Memory B cell (primary cell): Measurements from ENCODE around the gene FBXO27.

Experiments used
- ATAC-seq: fragments of 150-1000 bp; cut with Tn5 transposase; 2 replicates; pipeline ENCODE4 v1.10.0; 2021; ENCODE audit warnings: low read depth, mild to moderate bottlenecking, moderate library complexity
- DNase-seq, 2 donors: peaks; one replicate each; pipeline ENCODE4 v3.0.0; 2022; ENCODE audit warnings: low spot score in 2 of 2
- H3K27ac Mint-ChIP-seq: one replicate; pipeline ENCODE4 v1.8.0; 2022; ENCODE audit warnings: mild to moderate bottlenecking, moderate library complexity, mixed read lengths
- H3K27me3 Mint-ChIP-seq: one replicate; pipeline ENCODE4 v1.8.0; 2022; ENCODE audit warnings: mixed read lengths
- H3K36me3 Mint-ChIP-seq: one replicate; pipeline ENCODE4 v1.8.0; 2022; ENCODE audit warnings: mild to moderate bottlenecking, mixed read lengths
- H3K4me1 Mint-ChIP-seq: one replicate; pipeline ENCODE4 v1.8.0; 2022; ENCODE audit warnings: mixed read lengths
- H3K4me3 Mint-ChIP-seq: one replicate; pipeline ENCODE4 v1.8.0; 2022; ENCODE audit warnings: mild to moderate bottlenecking, moderate library complexity, mixed read lengths
- H3K9me3 Mint-ChIP-seq: one replicate; pipeline ENCODE4 v1.8.0; 2022; ENCODE audit warnings: mixed read lengths

The FBXO27 gene

DNA sequence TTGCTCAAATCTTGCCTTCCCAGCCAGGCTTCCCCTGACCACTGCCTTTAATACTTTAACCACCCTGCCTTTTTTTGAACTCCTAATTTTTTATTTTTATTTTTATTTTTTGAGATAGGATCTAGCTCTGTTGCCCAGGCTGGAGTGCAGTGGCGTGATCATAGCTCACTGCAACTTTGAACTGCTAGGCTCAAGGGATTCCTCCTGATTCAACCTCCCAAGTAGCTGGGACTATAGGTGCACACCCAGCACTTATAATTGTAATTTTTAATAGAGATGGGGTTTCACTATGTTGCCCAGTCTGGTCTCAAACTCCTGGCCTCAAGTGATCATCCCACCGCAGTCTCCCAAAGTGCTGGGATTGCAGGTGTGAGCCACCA is 21.7 kb upstream of the FBXO27 start:
- Mint-ChIP-seq H3K4me1 (no peaks in the 10 kb centered on the region), H3K27me3 (peaks cover 10% of the 10 kb centered on the region), H3K4me3 (no peak overlapping the region), H3K9me3 (peaks cover 7% of the 10 kb centered on the region), H3K36me3 (no peaks in the 10 kb centered on the region), H3K27ac (no peak overlapping the region)
- no peak for ATAC-seq
- DNase-seq, result no peak

DNA sequence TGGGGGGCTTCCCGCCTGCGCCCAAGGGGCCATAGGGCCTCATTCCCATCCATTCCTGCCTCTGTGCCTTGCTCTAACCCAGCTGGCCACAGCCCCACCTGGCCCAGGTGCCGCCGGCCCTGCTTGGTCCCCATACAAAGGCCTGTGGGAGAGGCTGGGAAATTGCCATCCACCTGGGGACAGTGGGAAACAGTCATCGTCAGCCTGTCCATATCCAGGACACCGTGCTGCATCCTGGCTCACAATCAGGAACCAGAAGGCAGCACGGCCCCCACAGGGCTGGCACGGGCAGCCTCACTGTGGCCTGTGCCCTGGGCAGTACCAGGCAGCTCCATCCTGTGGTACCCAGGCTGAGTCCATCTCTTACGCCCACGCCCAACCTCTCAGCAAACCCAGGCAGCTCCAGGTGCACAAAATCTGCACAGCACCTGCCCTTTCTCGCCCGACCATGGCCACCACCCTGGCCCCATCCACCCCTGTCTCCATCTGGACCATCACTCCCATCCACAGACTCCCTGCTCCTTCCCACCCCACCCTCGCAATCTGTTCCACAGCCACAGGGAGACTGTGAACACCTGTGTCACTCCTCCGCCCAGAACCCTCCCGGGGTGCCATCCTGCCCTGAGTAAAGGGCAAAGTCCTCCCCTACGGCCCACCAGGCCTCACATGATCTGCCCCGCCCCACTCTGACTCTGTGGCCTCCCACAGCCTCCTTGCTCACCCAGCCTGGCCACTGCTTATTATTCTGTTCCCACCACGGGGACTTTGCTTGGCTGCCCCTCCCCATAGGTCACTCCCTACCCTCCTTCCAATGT is 21.1 kb upstream of the FBXO27 start:
- peaks cover 11% of the 10 kb centered on the region for H3K27me3 Mint-ChIP-seq
- H3K4me1 Mint-ChIP-seq, result no peaks in the 10 kb centered on the region
- no peaks in the 10 kb centered on the region for H3K36me3 Mint-ChIP-seq
- no peak overlapping the region for H3K27ac Mint-ChIP-seq
- ATAC-seq (no peak), DNase-seq (no peak)
- H3K9me3 Mint-ChIP-seq, result peaks cover 7% of the 10 kb centered on the region
- H3K4me3 Mint-ChIP-seq, result no peak overlapping the region

DNA sequence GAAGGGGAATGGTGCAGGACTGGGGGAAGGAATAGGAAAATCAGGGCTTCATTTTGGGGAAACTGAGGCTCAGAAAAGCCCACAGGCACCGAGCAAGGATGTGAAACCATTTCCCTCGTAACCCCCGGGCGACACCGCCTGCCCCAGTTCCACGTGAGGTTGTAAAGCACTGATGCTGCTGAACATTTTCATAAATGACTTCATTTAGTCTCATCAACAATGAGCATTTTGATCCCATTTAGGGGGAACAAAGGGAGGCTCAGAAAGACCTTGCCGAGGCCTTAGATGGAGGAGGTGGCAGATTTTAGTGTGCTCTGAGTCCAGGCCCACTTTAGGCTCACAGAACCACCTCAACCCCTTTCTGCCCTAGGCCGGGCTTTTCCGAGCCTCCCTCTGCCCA is 20.5 kb upstream of the FBXO27 start:
- Mint-ChIP-seq H3K4me3 (no peak overlapping the region), H3K9me3 (peaks cover 7% of the 10 kb centered on the region), H3K4me1 (no peaks in the 10 kb centered on the region), H3K27me3 (peaks cover 11% of the 10 kb centered on the region), H3K27ac (no peak overlapping the region), H3K36me3 (no peaks in the 10 kb centered on the region)
- DNase-seq (no peak), ATAC-seq (no peak)

DNA sequence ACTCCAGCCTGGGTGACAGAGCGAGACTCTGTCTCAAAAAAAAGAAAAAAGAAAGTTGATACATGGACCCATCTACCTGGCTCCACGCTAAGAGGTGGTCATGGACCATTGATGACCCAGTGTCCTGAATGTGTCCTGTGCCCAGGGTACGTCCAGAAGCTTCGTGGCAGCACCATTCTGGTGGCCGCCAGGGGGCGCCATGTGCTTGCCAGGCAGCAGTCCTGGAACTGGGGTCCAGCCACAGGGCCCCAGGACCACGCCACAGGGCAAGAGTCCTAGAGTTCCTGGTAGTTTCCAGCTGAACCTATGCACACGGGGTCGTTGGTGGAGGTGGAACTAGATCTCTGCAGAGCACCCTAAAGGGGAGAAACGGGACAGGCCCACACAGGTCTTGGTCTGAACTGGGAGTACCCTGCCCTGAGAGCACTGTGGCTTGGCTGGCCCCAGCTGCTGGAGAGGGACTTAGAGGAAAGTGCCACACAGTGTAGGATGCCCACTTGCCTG is 19.9 kb upstream of the FBXO27 start:
- Mint-ChIP-seq H3K4me3 (no peak overlapping the region), H3K27me3 (peaks cover 9% of the 10 kb centered on the region), H3K36me3 (no peaks in the 10 kb centered on the region), H3K9me3 (peaks cover 3% of the 10 kb centered on the region), H3K4me1 (no peaks in the 10 kb centered on the region), H3K27ac (no peak overlapping the region)
- DNase-seq (peak; percentile 32 to 39), ATAC-seq (peak; percentile 43)

DNA sequence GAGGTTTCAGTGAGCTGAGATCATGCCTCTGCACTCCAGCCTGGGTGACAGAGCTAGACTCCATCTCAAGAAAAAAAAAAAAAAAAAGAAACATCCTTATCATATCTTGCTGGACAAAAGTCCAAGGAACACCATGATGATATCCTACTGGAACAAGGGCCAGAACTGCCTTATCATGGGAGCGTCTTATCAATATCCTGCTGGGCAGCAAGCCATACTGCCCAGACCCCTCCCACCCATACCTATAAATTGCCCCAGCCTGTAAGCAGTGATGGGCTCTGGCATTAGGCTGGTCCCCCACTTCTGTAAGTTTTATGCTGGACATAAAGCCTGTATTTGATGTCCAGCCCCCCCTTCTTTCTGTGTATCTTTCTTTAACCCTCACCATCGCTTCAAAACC is 14.7 kb upstream of the FBXO27 start:
- no peak overlapping the region for H3K4me3 Mint-ChIP-seq
- DNase-seq, result no peak
- H3K4me1 Mint-ChIP-seq, result no peaks in the 10 kb centered on the region
- peaks cover 2% of the 10 kb centered on the region for H3K27me3 Mint-ChIP-seq
- peaks cover 3% of the 10 kb centered on the region for H3K9me3 Mint-ChIP-seq
- ATAC-seq, result no peak
- no peak overlapping the region for H3K27ac Mint-ChIP-seq
- no peaks in the 10 kb centered on the region for H3K36me3 Mint-ChIP-seq

DNA sequence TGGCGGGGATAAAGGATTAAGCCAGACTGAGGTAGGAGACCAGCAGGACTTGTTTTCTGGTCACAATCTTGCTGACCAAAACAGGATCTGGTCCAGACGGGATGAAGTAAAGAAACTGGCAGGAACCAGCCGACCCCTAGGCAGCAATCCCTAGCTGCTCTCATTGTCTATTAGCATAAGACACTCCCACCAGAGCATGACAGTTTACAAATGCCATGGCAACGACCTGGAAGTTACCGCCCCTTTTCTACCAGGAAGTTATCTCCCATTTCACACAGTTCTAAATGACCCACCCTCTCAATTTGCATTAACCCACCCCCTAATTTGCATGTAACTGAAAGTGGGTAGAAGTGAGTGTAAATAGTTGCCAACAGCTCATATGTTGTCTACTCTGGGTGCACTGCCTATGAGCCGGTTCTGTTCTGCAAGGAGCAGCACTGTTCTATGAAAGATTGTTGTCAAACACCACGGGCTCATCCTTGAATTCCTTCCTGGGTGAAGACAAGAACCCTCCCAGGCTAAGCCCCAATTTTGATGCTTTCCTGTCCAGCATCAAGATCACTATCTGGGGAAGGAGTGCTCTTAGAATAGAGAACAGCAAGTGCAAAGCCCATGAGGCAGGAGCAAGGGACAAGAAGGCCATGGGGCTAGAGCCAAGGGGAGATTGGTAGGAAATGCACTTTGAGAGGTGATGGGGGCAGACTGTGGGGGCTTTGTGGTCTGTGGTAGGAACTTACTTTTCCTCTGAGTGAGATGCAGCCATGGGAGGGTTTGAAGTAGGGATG is 13.9 kb upstream of the FBXO27 start:
- Mint-ChIP-seq H3K27me3 (peaks cover 2% of the 10 kb centered on the region), H3K4me3 (no peak overlapping the region), H3K36me3 (no peaks in the 10 kb centered on the region), H3K9me3 (peaks cover 3% of the 10 kb centered on the region), H3K27ac (no peak overlapping the region), H3K4me1 (no peaks in the 10 kb centered on the region)
- no peak for DNase-seq
- ATAC-seq, result peak; percentile 37

DNA sequence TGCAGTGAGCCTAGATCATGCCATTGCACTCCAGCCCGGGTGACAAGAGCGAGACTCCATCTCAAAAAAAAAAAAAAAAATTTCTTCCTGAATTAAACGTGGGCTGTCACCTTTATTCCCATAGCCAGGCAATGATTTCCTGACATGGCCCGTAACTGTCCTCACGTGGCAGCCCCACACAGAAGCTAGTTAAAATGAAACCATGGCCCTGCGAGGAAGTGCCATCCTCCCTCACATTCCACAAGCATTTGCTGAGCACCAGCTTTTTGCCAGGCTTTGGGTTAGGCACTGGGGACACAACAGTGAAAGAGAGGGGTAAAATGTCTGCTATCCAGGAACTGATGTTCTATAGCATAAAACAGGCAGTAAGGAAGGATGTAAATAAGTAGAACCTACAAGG is 13.2 kb upstream of the FBXO27 start:
- H3K9me3 Mint-ChIP-seq, result peaks cover 6% of the 10 kb centered on the region
- H3K36me3 Mint-ChIP-seq, result no peaks in the 10 kb centered on the region
- no peak overlapping the region for H3K27ac Mint-ChIP-seq
- DNase-seq, result no peak
- H3K4me1 Mint-ChIP-seq, result no peaks in the 10 kb centered on the region
- ATAC-seq, result no peak
- peaks cover 2% of the 10 kb centered on the region for H3K27me3 Mint-ChIP-seq
- no peak overlapping the region for H3K4me3 Mint-ChIP-seq

DNA sequence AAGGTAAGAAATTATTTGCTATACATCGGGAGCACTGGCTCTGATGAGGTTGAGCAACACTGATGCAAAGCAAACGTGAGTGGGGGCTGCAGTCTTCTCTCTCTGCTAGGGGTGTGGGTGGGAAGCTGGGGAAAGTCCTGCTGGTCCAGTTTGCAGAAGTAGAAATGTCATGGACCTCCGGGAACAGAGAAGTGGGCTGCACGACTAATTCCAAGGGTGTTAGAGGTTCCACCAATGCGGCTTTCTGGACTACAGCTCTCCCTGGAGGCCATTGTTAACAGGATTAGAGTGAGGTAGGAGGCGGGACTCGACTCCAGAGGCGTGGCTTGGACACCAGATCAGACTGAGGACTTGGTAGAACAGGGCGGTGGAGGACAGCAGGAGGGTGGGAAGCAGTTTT is 5.7 kb upstream of the FBXO27 start:
- Mint-ChIP-seq H3K36me3 (no peaks in the 10 kb centered on the region), H3K27ac (no peak overlapping the region), H3K4me1 (no peaks in the 10 kb centered on the region), H3K4me3 (no peak overlapping the region), H3K27me3 (peaks cover 7% of the 10 kb centered on the region), H3K9me3 (peaks cover 3% of the 10 kb centered on the region)
- DNase-seq (no peak), ATAC-seq (no peak)

DNA sequence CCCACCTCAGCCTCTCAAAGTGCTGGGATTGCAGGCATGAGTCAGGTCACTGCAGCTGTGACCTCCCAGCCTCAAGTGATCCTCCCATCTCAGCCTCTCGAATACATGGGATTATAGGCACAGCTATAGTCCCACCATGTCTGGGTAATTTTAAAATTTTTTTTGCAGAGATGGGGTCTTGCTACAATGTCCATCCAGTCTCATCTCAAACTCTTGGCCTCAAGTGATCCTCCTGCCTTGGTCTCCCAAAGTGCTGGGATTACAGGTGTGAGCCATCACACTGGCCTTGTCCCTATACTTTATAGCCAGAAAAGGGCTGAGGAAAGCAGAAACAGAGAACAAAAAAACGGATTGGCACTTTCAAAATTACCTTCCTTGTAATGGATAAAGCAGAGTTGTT is 4.8 kb upstream of the FBXO27 start:
- DNase-seq (no peak), ATAC-seq (no peak)
- Mint-ChIP-seq H3K9me3 (peaks cover 3% of the 10 kb centered on the region), H3K27me3 (peaks cover 10% of the 10 kb centered on the region), H3K27ac (no peak overlapping the region), H3K4me3 (no peak overlapping the region), H3K4me1 (peaks cover 3% of the 10 kb centered on the region), H3K36me3 (peaks cover 2% of the 10 kb centered on the region)

DNA sequence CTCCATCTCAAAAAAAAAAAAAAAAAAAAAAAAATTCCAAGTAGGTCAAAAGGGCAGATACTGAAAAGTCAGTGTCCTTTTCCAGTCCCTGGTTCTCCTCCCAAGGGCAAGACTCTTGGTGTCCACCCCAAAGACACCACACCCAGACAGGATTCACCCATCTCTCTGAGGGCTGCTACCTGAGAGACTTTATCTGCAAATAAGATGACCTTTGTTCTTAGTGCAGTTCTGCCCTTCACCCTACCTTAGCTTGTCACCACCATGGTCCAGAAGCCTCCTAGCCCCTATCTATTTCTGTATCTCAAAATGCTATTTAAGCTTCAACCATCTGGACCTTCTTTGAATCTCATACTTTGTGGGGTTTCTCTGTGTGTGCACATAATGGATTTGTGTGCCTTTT is 4.2 kb upstream of the FBXO27 start:
- H3K4me3 Mint-ChIP-seq, result no peak overlapping the region
- no peak overlapping the region for H3K27ac Mint-ChIP-seq
- no peak for DNase-seq
- peaks cover 2% of the 10 kb centered on the region for H3K36me3 Mint-ChIP-seq
- ATAC-seq, result no peak
- H3K9me3 Mint-ChIP-seq, result peaks cover 3% of the 10 kb centered on the region
- H3K4me1 Mint-ChIP-seq, result peaks cover 4% of the 10 kb centered on the region
- peaks cover 12% of the 10 kb centered on the region for H3K27me3 Mint-ChIP-seq

DNA sequence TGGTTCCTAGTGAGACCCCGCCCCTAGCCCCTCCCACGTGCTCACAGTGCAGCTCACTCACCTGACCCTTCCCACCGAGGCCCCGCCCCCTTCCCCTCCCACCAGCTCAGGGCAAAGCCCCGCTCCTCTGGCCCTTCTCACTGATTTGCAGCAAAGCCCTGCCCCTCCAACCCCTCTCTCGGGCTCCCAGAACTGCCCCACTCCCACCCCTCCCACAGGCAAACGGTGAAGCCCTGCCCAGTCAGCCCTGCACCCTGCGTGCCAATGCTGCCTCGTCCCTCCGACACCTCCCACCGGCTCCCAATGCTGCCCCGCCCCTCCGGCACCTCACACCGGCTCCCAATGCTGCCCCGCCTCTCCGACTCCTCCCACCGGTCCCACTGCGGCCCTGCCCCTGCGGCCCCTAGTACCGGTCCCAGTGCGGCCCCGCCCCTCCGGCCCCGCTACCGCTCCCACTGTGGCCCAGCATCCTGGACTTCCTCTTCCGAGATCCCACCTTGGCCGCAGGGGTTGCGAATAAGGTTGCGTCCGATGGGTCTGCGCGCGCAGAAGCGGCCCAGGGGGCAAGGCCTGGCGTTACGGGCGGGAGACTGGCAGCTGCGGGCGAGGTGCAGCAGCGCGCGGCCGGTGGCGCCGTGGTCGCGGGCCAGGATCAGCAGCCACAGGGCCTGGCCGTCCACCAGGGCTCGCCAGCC is 834 bp downstream of the FBXO27 start:
- DNase-seq (peak; percentile 32), ATAC-seq (peak; percentile 72)
- Mint-ChIP-seq H3K27me3 (peaks cover 12% of the 10 kb centered on the region), H3K4me1 (peaks cover 6% of the 10 kb centered on the region), H3K36me3 (peaks cover 2% of the 10 kb centered on the region), H3K9me3 (peaks cover 2% of the 10 kb centered on the region), H3K27ac (no peak overlapping the region), H3K4me3 (peak overlapping the region; percentile 83)

DNA sequence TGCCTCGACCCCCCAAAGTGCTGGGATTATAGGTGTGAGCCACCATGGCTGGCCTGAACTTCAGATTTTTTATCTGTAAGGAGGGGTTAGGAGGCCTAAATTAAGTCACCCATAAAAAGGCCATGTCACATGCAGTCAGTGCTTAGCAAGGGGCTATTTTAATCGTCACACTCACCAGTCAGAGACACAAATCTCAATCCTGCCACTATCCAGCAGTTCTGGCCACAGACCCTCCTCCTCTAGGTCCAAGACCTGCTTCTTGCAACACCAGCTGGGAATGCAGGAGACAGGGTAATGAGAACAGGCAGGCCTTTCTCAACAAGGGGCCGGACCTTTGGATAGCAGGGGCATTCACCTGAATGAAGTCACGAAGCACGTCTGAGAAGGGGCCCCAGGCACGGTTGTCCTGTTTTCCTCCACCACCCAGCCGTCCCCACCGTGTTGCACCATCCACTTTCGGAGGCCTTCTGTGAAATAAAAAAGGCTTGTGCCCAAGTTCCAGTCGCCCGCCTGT is 1.4 kb downstream of the FBXO27 start:
- H3K36me3 Mint-ChIP-seq, result peaks cover 2% of the 10 kb centered on the region
- H3K27me3 Mint-ChIP-seq, result peaks cover 12% of the 10 kb centered on the region
- peaks cover 6% of the 10 kb centered on the region for H3K4me1 Mint-ChIP-seq
- H3K4me3 Mint-ChIP-seq, result peak overlapping the region; percentile 83
- DNase-seq (no peak), ATAC-seq (no peak)
- no peak overlapping the region for H3K27ac Mint-ChIP-seq
- H3K9me3 Mint-ChIP-seq, result peaks cover 2% of the 10 kb centered on the region

DNA sequence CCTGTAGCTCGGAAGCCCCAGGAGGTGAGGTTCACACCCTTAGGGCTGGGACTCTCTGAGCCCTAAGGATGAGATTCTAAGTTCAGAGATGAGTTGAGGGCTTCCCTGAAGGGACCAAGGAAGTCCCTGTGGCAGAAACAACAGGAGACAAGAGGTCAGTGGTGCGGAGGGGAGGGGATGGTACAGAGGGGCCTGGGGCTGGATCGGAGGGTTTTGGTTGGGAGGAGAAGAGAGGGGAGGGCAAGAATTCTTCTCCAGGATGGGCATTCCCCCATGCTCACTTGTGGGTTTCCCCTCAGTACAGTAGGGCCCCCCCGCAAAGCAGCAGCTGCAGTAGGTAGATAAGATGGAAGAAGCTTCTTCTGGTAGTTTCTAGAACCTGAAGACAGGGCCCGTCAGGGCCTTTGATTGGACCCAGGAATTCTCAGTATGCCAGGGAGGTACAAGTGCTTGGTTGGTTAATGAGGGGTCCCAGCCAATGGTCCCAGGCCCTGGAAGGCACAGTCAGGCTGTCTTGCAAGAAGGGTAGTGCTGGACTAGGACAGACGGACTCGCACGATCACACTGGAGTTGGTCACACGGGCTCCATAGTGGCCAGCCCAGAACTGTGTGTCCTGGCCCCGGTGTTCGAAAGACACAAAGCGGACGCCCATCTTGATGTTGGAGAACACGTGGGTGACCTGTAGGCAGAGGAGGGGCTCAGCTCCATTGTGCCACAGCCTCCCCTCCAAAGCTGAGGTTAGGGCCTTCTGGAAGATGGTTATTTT is 7.3 kb downstream of the FBXO27 start:
- ATAC-seq (no peak), DNase-seq (no peak)
- no peaks in the 10 kb centered on the region for H3K4me1 Mint-ChIP-seq
- H3K9me3 Mint-ChIP-seq, result peaks cover 2% of the 10 kb centered on the region
- H3K36me3 Mint-ChIP-seq, result no peaks in the 10 kb centered on the region
- peaks cover 7% of the 10 kb centered on the region for H3K27me3 Mint-ChIP-seq
- H3K4me3 Mint-ChIP-seq, result no peak overlapping the region
- H3K27ac Mint-ChIP-seq, result no peak overlapping the region
